Embryonic facial prominence (tissue), 1 donor: ENCODE results near the gene CALCR.
"Not testable (repeated sequence)": the region's sequence is repeated elsewhere in the genome, so short reads cannot be mapped to it uniquely, and the experiment has no call there.

Experiments
- DNase-seq: peaks from one replicate; pipeline ENCODE4 v3.0.0-alpha.2; 2016; ENCODE audit errors: extremely low spot score

Gene CALCR

DNA sequence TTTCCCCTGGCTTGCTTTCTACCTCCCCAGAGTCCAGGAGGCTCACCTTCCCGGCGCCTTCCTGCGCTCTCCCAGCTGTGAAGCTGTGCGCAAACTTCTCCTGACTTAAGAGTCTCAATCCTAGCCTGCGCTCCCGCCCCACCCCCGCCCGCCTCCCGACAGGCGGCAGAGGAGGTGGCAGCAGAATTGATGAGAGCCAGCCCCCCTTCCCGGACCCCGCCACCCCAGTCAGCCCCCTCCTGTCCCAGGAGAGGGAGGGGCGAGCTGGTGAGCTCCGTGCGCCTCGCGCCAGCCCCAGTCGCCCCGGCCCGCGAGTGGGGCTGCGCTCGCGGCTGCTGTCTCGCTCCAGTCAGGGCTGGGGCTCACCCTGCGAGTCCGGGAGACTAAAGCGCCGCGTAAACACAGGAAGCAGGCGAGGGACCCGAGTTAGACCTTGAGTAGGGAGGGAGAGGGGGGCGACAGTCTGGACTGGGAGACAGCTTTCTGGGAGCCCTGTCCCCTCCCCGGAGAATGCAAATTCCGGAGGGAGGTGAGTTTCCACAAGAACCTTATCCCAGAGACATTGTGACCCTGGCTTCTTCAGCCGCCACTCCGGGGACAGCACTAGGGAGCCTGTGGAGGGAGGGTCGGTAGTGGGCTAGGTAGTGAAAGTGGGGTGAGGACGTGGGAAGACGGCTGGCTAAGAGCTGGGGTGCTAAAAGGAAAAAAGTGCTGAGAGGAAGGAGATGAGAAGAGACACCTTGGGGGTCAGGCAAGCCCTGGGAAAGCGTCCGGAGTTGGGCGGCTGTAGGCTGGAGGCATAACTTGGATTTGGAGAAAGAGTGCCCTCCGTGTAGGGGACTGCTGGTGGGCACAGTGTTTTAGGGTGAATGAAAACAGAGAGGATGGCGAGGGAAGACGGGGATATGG is at the start of gene CALCR:
TSS of gene CALCR (minus strand) at position 79 of the 909 bp plus-strand sequence. CDS start 87,743 bp downstream, outside the sequence.
- DNase-seq: no peak

DNA sequence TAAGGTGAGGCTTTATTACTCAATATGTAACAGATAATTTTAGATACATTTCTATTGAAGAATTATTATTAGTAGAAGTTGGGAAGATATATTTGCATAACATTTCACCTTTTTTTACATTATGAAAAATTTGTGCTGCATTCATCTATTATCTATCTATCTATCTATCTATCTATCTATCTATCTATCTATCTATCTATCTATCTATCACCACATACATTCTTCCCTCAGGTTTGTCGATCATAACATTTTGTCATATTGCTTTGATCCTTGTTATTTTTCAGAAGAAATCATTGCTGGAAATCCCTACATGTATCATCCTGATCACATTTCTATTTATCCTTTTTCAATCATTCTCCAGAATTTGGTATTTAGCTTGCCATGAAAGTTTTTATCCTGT is 49.3 kb upstream of the CALCR start:
- no peak for DNase-seq

DNA sequence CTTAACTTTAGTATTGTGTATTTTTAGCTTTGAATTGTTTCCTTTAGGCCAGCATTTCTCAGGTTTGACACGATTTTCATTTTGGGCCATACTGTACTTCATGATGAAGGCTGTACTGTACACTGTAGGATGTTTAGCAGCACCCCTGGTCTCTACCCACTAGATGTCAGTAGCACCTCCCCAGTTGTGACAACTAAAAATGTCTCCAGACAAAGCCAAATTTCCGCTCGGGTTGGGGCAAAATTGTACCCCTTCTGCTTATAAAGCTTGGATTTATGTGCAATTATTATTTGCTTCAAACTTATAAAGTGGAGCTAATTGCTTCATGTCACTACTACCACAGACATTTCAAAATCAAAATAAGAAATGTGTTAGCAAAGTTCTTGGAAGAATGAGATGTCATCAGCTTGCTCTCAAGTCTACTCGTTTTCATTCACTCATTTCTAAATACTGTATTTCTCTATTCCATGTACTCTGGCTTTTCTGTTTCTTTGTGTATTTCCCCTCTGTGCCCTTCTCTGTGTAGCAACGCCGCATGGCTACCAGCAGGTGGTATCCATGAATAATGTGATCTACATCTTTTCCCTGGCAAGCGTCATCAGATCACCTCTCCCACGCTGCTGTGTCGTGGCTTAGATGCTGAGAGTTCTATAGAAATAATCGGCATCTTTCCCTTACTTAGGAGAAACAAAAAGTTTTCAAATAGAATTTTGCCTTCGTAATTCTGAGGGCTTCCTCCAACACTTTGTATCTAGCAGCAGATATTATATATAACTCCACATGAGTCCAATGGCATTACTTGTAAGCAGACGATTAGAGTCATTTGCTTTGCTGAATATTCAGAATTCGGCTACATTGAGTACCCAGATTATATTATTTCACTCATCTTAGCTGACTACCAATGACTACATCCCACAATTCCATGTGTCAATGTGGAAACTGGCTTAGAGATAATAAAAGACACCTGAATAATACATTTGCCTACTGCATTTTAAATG is 47.8 kb upstream of the CALCR start:
- no peak for DNase-seq

DNA sequence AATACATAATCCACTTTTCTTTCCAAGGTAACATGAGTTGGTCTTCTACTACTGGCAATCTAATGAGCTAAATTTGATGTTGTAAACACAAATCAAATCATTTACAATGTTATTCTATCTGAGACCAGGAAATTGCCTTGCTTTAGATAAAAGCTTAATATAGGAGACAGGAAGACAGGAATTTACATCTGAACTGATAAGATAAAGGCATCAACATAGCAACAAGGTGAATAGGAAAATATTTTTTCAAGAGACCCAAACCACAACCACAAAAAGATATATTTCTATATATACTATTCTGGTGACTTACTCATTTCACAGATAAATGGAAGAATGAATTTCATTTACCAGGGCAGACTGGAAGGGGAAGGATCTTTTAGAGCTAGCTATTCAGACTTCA is 46.3 kb upstream of the CALCR start:
- no peak for DNase-seq

DNA sequence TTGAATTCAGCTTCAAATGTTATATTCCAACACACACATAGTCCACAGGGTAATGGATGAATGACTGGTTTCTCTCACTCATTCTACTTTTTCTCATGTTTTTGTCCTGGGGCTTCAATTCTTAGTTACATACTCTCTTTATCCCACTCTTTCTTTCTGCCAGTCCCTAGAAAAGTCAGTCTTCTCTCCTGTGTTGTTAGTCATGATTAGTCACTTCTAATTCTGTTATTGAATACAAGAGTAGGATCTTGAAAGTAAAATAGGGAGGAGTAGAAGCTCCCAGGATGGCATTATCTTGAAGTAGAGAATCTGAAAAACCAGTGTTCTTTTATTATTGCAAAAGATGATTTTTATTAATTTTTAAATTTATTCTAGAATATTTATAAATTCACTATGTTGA is 45.5 kb upstream of the CALCR start:
- DNase-seq: no peak

DNA sequence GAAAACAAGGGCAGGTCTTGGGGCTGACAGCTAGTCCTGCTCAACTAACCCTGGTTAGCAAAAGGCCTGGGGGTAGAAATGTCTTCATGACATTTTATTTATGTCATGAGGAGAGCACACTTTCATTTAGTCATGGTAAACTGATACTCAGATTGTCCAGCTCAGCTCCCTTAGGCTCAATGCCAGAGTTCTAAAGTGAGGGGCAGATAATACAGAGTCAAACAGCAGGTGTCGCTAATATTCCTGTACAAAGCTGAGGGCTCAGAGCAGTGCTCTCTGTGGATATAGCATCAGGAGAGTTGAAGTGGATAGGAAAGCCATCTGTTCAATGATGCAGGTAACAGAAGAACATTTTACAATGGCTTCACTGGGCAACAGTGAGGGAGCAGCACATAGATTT is 26.8 kb upstream of the CALCR start:
- no peak for DNase-seq

DNA sequence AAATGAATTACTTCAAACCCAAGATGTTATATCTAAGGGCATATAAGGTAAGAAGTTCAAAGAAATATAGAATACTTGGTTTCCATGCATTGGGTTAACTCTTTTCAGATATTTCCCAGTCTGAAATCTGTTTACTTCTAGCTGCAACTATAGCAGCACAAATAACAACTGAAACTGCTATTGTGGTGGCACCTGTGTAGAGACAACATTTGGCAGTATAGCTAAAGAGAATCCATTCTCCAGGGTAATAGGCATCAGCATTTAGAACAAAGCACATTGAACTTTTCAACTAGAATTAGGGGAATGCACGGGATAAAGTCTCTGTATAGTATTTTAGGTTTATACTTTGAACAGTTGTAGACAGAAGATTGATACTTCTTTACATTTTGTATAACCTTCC is 19.7 kb upstream of the CALCR start:
- DNase-seq: no peak

DNA sequence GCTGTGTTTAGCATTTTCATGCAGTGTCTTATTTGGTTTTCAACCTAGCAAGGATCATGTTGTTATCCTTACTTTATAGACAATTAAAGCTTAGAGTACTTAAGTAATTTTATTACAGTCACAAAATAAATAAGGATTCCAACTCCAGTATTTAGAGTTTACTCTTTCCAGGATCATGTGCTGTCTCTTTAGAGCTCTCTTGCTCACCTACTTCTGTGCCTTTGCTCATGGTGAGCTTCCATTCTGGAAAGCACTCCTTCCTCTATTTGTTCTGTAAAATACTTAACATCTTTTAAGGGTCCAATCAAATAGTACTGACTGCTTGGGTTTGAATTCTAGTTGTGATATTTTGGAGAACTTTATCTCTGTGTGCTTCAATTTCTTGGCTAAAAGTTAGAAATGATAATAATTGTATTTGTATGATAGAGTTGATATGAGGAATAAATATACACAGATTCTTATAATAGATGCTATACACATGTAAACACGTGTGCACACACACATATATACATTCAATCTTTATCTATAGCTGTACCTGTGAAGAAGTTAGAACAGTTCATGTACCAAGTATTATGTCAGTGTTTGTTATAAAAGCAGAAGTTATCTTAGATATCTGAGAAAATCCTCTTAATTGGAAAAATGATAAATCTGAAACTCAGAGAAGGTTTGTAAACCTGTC is 18.2 kb upstream of the CALCR start:
- DNase-seq: no peak

DNA sequence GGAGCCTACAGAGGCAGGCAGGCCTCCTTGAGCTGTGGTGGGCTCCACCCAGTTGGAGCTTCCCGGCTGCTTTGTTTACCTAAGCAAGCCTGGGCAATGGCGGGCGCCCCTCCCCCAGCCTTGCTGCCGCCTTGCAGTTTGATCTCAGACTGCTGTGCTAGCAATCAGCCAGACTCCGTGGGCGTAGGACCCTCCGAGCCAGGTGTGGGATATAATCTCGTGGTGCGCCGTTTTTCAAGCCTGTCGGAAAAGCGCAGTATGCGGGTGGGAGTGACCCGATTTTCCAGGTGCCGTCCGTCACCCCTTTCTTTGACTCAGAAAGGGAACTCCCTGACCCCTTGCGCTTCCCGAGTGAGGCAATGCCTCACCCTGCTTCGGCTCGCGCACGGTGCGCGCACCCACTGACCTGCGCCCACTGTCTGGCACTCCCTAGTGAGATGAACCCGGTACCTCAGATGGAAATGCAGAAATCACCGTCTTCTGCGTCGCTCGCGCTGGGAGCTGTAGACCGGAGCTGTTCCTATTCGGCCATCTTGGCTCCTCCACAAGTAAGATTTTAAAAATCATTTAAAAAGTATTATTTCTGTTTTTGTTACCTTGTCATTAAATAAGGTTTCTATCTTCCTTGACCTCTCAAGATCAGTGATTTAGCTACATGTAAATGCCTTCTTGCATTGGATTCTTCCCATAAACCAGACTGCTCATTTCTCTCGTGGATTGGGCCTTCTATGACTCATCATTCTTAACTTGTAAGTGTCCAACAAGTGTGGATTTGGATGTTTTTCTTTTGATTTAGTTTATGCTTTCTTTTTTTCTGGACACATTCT is 16.9 kb upstream of the CALCR start:
- not testable (repeated sequence) for DNase-seq

DNA sequence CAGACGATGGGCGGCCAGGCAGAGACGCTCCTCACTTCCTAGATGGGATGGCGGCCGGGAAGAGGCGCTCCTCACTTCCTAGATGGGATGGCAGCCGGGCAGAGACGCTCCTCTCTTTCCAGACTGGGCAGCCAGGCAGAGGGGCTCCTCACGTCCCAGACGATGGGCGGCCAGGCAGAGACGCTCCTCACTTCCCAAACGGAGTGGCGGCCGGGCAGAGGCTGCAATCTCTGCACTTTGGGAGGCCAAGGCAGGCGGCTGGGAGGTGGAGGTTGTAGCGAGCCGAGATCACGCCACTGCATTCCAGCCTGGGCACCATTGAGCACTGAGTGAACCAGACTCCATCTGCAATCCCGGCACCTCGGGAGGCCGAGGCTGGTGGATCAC is 11.9 kb upstream of the CALCR start:
- not testable (repeated sequence) for DNase-seq

DNA sequence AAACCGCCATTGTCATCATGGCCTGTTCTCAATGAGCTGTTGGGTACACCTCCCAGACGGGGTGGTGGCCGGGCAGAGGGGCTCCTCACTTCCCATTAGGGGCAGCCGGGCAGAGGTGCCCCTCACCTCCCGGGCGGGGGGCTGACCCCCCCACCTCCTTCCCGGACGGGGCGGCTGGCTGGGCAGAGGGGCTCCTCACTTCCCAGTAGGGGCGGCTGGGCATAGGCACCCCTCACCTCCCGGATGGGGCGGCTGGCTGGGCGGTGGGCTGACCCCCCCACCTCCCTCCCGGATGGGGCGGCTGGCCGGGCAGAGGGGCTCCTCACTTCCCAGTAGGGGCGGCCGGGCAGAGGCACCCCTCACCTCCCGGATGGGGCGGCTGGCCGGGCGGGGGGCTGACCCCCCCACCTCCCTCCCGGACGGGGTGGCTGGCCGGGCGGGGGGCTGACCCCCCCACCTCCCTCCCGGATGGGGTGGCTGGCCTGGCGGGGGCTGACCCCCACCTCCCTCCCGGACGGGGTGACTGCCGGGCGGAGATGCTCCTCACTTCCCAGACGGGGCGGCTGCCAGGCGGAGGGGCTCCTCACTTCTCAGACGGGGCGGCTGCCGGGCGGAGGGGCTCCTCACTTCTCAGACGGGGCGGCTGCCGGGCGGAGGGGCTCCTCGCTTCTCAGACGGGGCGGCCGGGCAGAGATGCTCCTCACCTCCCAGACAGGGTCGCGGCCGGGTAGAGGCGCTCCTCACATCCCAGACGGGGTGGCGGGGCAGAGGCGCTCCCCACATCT is 11.4 kb upstream of the CALCR start:
- not testable (repeated sequence) for DNase-seq

DNA sequence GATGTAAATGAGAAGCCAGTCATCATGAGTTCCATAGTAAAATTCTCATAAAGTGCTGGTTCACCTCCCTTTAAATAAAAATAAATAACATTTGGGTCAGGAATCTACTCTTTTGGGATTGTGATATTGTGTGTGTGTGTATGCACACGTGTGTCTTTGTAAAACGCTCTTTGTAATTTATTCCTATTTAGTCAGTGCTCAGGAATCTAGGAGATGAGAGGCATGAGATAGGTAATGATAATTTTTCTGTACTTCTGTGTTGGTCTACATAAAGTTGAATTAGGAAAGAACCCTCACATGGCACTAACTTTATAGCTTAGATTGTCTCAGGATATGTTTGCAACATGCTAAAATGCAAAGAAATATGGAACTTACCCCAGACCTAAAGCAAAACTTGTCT is 4.9 kb upstream of the CALCR start:
- no peak for DNase-seq

DNA sequence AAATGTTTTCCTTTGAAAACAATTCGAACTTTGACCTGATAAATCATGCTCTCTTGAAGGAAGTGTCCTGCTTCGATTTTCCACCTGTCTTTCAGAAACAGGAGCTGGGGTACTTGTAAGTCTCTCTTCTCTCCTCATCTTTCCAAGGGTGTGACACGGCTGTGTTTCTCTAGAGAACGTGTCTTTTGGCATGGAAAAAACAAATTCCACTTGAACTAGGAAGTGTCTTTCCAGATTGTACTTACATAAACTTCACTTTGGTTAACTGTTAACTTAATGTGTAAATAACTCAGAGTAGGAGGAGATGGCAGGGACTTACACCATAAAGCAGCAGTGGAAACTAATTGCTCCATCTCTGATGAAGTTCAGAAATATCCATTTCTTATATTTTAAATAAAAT is 4.2 kb upstream of the CALCR start:
- no peak for DNase-seq

DNA sequence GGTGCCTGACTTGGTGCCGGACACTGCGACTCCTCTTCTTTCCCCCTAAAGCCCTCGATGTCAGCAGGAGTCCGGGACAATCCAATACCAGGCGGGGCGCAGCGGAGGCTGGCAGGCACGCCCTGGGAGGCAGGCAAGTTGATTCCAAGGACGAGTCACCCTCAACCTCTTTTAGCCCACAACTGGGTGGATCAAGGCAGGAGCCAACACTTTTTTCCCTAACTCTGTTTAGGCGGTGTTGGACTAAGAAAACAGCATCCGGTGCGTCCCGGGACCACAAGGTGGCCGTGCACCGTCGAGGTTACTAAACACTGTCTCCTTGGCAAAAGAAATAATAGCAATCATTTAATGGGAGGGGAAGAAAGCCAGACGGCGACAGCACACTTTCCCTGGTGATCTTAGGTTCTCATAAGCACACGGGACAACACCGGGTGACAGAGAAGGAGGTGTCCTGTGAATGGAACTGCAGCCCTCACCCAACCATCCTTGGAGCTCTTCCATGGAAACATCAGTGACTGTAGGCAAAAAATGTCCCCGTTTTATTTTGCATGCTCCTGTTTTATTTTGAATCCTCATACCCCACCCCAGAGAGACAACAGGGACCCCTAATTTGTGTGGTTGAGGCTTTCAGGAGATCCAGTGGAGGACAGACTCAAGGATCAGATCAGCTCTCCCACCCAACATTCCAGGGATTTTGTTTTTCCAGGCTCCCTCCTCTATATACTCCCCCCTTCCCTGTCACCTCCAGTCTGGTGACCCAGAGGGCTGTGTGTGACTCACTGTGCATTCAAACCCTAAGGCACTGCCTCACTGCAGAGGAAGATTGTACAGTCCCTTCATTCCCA is 1.3 kb upstream of the CALCR start:
- no peak for DNase-seq

DNA sequence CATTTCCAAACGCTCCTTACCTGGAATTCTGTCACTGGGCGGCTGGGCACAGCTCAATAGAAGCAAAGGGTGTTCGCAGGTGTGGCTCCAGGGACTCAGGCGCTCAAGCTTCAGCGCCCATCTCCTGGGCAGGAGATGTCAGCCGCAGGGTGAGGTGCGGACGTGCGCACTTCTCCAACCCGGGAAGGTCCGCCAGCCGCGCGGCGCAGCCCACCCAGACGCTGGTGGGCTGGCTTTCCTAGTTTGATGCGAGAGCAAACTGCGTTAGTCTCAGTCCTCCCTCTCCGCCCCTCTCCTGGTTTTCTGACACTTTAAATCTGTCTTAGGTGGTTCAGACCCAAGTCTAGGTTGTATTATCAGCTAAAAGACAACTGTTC is 267 bp downstream of the CALCR start:
- no peak for DNase-seq

DNA sequence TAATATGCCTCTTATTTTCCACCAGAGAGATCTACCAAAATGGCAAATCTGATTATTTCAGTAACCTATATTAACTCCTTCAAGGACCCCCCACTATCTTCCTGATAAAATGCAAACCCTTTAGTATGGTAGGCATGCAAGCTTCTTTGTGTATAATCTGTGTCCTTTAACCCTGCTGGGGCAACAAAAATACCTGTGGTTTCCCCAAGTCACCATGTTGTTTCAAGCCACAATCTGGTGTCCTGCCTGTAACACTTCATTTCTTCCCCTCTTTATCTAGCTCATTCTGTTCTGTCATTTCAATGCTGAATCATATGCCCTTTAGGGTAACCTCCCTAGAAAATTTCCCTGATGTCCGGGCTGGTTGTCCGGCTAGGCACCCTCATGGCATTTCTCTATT is 5.3 kb downstream of the CALCR start:
- DNase-seq: no peak

DNA sequence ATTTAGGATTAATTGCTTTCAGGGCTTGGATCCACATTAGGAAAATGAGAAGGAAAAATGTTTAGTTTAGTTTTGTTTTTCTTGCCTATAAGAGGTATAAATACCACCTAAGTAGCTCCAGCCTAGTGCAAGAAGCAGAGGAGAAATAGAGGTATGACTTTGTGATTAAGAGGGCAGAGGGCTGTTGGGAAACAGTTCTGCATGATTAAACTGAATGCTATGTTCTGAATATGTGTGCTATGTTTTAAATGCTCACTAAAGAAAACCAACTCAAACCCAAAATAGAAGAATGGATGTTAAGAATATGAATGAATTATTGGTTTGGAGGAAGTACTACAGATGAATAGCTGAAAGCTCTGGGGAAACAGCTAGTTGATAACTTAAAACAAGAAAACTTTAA is 7.6 kb downstream of the CALCR start:
- no peak for DNase-seq

DNA sequence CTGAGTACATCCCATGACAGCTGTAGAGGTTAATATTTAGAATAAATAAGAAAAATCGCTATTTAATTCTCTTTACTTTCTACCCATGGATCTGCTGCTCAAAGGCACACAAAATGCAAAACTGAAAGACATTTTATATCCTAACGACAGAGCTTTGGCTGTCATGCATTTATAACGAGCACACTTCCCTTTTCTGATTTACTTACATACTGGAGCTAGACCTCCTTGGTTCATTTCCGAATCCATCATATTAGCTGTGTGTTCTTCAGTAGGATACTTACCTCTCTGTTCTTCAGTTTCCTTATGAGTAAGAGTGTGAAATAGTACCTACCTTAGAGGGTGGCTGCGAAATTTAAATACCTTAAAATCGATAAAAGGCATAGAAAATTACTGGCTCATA is 10.9 kb downstream of the CALCR start:
- no peak for DNase-seq

DNA sequence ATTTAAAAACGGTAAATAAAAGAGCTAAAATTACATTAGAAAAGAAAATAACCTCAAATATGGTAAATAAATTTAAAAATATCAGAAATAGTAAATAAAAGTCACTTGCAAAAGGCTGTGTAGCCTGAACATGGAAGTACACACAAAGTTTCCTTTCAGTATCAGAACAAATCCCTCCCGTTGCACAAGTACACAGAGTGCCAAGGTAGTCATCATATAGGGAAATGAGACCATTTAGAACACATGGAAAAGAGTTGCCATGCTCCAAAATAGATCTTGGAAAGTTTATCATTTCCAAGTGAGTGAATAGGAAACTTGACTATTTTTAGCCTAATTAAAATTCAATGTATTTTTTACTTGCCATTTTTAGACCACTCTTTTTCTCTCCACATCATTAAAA is 11.6 kb downstream of the CALCR start:
- DNase-seq: no peak
